K562 (cell line): ENCODE data around the gene MBOAT7. TPM values are rescaled to one million over a fixed set of nuclear protein-coding genes. Genes with fewer than 3 reads are reported as not detected.

ENCODE experiments used
- BRD4 ChIP-seq: fragments of 200-600 bp; sonication (generic); IDR thresholded peaks from 2 replicates; pipeline ENCODE4 v1.6.1; 2017; ENCODE audit warnings: inconsistent platforms
- ETV6 ChIP-seq, 3 experiments: fragments of 150-350 bp in 1 of 3; sonication (generic) in 1 of 3; formaldehyde crosslinking in 1 of 3; IDR thresholded peaks; 2 replicates each; pipeline versions ENCODE4 v1.6.1 to v1.8.0; 2014 to 2022; ENCODE audit warnings: borderline replicate concordance in 2 of 3, low read depth in 2 of 3, antibody characterized with exemption in 1 of 3, low read length in 1 of 3, mild to moderate bottlenecking in 1 of 3, missing genetic modification reagents in 1 of 3
- HMGN3 ChIP-seq: IDR thresholded peaks from 2 replicates; pipeline ENCODE4 v1.6.1; 2011; ENCODE audit warnings: borderline replicate concordance, low read depth, mild to moderate bottlenecking, mixed read lengths, low read length; ENCODE audit not compliant: insufficient read length; ENCODE audit errors: extremely low read depth
- JUND ChIP-seq, 2 experiments: IDR thresholded peaks; 2 replicates in 1 of 2; 3 replicates in 1 of 2; pipeline ENCODE4 v1.6.1; 2011; ENCODE audit warnings: borderline replicate concordance in 2 of 2, low read depth in 2 of 2, low read length in 2 of 2, improper control_type of control experiment in 1 of 2, missing biosample characterization in 1 of 2, missing genetic modification characterization in 1 of 2, missing genetic modification reagents in 1 of 2
- LARP7 ChIP-seq: fragments of 450-650 bp; IDR thresholded peaks from 2 replicates; pipeline ENCODE4 v1.6.1; 2016
- POLR2AphosphoS2 ChIP-seq: IDR thresholded peaks from 2 replicates; pipeline ENCODE4 v1.6.1; 2012; ENCODE audit warnings: low read length, improper control_type of control experiment
- TCF7 ChIP-seq: sonication (generic); IDR thresholded peaks from 2 replicates; pipeline ENCODE4 v1.6.1; 2016; ENCODE audit warnings: antibody characterized with exemption, borderline replicate concordance
- ZNF224 ChIP-seq: sonication (generic); formaldehyde crosslinking; IDR thresholded peaks from 2 replicates; pipeline ENCODE4 v1.8.0; 2022; ENCODE audit warnings: mild to moderate bottlenecking, missing genetic modification reagents
- ZNF561 ChIP-seq: fragments of 450-650 bp; formaldehyde crosslinking; conservative IDR thresholded peaks from 2 replicates; pipeline ENCODE4 v1.4.0; 2020; ENCODE audit warnings: mild to moderate bottlenecking, moderate library complexity
- ZNF830 ChIP-seq: fragments of 250-450 bp; sonication (Bioruptor Pico); IDR thresholded peaks from 2 replicates; pipeline ENCODE4 v1.5.0; 2021; ENCODE audit warnings: mild to moderate bottlenecking
- polyA plus RNA-seq, 8 experiments: library from polyadenylated mRNA; depleted of rRNA in 4 of 8; stranded (reverse) in 5 of 8; unstranded in 3 of 8; fragments of >200 nt; fragmentation: Nextera tagmentation in 2 of 8; fragmentation: Illumina TruSeq in 1 of 8; extraction: Ambion mirVana in 2 of 8; extraction: Trizol in 1 of 8; gene quantifications; 2 replicates each; pipeline versions ENCODE4 v1.2.1 to v1.2.3, GENCODE V29; 2011 to 2014; ENCODE audit warnings: inconsistent platforms in 1 of 8, missing spikeins in 1 of 8
- total RNA-seq, 7 experiments: library from RNA; depleted of rRNA in 6 of 7; stranded (reverse); fragments of >200 nt in 6 of 7; fragmentation: Illumina TruSeq in 2 of 7; extraction: Trizol in 2 of 7; gene quantifications; 2 replicates each; pipeline versions ENCODE4 v1.2.1 to v1.2.3, GENCODE V29; 2011 to 2021; ENCODE audit warnings: low replicate concordance in 1 of 7
- TF ChIP-seq, protein P1 (sequence below): fragments of 250-450 bp; sonication (Bioruptor Pico); IDR thresholded peaks from 2 replicates; pipeline ENCODE4 v1.5.0; 2022; ENCODE audit warnings: mild to moderate bottlenecking
- TF ChIP-seq, protein P2 (sequence below): fragments of 250-450 bp; sonication (Bioruptor Pico); IDR thresholded peaks from 2 replicates; pipeline ENCODE4 v1.8.0; 2022; ENCODE audit warnings: moderate library complexity, mild to moderate bottlenecking, inconsistent platforms
- TF ChIP-seq, protein P3 (sequence below): fragments of 450-650 bp; IDR thresholded peaks from 2 replicates; pipeline ENCODE4 v1.6.1; 2016; ENCODE audit warnings: borderline replicate concordance
- TF ChIP-seq, protein P4 (sequence below): fragments of 450-650 bp; IDR thresholded peaks from 2 replicates; pipeline ENCODE4 v1.6.1; 2016
- TF ChIP-seq, protein P5 (sequence below): sonication (generic); formaldehyde crosslinking; IDR thresholded peaks from 2 replicates; pipeline ENCODE4 v1.8.1; 2023; ENCODE audit warnings: missing genetic modification reagents, mild to moderate bottlenecking, borderline replicate concordance

MBOAT7 gene
- total and polyA plus RNA-seq, 9 of the 15 experiments (the other 6 are each of a cell fraction or from before 2014, with no cell fraction given) = 1.4 to 153 (median 56.1) TPM

DNA sequence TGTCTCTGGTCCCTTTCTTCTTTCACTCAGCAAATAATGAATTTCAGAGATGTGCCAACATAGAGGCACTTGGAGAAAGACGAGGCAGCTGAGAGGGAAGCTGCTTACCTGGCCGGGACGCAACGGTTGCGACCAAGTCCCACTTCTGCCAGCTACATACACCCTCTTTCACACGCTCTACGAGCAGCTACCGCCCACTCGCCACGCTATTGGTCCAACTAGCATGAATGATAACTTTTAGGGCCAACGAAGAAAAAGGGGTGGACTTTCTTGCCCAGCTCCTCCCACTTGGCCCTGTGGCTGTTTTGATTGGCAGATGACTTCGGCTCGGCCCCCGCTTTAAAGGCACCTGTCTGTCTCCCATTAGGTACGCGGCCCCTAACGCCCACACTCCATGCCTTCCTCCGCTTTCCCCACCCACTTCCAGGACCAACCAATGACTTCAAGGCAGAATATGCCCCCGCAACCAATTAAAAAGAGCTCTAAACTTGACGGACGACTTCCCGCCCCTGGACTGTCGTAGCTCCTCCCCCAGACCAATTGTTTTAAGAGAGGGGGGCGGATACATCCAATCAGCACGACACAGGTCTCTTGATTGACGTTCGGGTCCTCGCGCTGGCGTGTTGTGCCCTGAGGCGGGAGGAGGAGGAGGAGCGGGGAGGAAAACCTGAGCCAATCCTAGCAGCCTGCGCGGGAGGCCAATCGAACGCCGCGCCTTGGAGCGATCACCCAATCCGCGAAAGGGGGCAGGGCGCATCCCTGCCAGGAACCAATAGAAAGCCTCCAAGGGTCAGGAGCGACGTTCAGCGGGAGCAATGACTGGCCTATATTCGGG is 52.3 kb downstream of the MBOAT7 start (continued):
- TF ChIP-seq, protein P1, sequence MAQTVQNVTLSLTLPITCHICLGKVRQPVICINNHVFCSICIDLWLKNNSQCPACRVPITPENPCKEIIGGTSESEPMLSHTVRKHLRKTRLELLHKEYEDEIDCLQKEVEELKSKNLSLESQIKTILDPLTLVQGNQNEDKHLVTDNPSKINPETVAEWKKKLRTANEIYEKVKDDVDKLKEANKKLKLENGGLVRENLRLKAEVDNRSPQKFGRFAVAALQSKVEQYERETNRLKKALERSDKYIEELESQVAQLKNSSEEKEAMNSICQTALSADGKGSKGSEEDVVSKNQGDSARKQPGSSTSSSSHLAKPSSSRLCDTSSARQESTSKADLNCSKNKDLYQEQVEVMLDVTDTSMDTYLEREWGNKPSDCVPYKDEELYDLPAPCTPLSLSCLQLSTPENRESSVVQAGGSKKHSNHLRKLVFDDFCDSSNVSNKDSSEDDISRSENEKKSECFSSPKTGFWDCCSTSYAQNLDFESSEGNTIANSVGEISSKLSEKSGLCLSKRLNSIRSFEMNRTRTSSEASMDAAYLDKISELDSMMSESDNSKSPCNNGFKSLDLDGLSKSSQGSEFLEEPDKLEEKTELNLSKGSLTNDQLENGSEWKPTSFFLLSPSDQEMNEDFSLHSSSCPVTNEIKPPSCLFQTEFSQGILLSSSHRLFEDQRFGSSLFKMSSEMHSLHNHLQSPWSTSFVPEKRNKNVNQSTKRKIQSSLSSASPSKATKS (CRISPR knock-in tag) = no peak
- TF ChIP-seq POLR2AphosphoS2 = no peak
- TF ChIP-seq, protein P2, sequence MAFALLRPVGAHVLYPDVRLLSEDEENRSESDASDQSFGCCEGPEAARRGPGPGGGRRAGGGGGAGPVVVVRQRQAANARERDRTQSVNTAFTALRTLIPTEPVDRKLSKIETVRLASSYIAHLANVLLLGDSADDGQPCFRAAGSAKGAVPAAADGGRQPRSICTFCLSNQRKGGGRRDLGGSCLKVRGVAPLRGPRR (CRISPR knock-in tag) = no peak
- TF ChIP-seq ZNF561 (CRISPR knock-in tag) = no peak
- TF ChIP-seq JUND (IDR thresholded peaks at IDR 0.05; ENCODE audit: borderline replicate concordance, low read depth, low read length) = 0 out of 2 replicates have a peak, but pooled peaks have one; percentile 14
- TF ChIP-seq JUND (tag; IDR thresholded peaks at IDR 0.05; ENCODE audit: borderline replicate concordance, low read depth, low read length) = no peak
- no peak for TF ChIP-seq ZNF224
- TF ChIP-seq HMGN3 = no peak
- TF ChIP-seq, protein P3, sequence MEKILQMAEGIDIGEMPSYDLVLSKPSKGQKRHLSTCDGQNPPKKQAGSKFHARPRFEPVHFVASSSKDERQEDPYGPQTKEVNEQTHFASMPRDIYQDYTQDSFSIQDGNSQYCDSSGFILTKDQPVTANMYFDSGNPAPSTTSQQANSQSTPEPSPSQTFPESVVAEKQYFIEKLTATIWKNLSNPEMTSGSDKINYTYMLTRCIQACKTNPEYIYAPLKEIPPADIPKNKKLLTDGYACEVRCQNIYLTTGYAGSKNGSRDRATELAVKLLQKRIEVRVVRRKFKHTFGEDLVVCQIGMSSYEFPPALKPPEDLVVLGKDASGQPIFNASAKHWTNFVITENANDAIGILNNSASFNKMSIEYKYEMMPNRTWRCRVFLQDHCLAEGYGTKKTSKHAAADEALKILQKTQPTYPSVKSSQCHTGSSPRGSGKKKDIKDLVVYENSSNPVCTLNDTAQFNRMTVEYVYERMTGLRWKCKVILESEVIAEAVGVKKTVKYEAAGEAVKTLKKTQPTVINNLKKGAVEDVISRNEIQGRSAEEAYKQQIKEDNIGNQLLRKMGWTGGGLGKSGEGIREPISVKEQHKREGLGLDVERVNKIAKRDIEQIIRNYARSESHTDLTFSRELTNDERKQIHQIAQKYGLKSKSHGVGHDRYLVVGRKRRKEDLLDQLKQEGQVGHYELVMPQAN = no peak; the same call in 1 of the 2 replicates
- no peak for TF ChIP-seq ETV6 (IDR thresholded peaks at IDR 0.05; ENCODE audit: borderline replicate concordance in 1 of 2, low read depth in 2 of 2, low read length in 1 of 2)
- TF ChIP-seq ETV6 (CRISPR knock-in tag; IDR thresholded peaks at IDR 0.05; ENCODE audit: borderline replicate concordance) = no peak
- TF ChIP-seq, protein P4, sequence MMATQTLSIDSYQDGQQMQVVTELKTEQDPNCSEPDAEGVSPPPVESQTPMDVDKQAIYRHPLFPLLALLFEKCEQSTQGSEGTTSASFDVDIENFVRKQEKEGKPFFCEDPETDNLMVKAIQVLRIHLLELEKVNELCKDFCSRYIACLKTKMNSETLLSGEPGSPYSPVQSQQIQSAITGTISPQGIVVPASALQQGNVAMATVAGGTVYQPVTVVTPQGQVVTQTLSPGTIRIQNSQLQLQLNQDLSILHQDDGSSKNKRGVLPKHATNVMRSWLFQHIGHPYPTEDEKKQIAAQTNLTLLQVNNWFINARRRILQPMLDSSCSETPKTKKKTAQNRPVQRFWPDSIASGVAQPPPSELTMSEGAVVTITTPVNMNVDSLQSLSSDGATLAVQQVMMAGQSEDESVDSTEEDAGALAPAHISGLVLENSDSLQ = peak; percentile 99
- TF ChIP-seq BRD4 = no peak
- TF ChIP-seq LARP7 = no peak
- TF ChIP-seq TCF7 = no peak
- no peak for TF ChIP-seq ZNF830 (CRISPR knock-in tag)
- TF ChIP-seq, protein P5, sequence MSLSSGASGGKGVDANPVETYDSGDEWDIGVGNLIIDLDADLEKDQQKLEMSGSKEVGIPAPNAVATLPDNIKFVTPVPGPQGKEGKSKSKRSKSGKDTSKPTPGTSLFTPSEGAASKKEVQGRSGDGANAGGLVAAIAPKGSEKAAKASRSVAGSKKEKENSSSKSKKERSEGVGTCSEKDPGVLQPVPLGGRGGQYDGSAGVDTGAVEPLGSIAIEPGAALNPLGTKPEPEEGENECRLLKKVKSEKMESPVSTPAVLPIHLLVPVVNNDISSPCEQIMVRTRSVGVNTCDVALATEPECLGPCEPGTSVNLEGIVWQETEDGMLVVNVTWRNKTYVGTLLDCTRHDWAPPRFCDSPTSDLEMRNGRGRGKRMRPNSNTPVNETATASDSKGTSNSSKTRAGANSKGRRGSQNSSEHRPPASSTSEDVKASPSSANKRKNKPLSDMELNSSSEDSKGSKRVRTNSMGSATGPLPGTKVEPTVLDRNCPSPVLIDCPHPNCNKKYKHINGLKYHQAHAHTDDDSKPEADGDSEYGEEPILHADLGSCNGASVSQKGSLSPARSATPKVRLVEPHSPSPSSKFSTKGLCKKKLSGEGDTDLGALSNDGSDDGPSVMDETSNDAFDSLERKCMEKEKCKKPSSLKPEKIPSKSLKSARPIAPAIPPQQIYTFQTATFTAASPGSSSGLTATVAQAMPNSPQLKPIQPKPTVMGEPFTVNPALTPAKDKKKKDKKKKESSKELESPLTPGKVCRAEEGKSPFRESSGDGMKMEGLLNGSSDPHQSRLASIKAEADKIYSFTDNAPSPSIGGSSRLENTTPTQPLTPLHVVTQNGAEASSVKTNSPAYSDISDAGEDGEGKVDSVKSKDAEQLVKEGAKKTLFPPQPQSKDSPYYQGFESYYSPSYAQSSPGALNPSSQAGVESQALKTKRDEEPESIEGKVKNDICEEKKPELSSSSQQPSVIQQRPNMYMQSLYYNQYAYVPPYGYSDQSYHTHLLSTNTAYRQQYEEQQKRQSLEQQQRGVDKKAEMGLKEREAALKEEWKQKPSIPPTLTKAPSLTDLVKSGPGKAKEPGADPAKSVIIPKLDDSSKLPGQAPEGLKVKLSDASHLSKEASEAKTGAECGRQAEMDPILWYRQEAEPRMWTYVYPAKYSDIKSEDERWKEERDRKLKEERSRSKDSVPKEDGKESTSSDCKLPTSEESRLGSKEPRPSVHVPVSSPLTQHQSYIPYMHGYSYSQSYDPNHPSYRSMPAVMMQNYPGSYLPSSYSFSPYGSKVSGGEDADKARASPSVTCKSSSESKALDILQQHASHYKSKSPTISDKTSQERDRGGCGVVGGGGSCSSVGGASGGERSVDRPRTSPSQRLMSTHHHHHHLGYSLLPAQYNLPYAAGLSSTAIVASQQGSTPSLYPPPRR = no peak
